Daoy (cell line): ENCODE results near the gene PRSS58. TPM values are rescaled to one million over a fixed set of nuclear protein-coding genes. Genes with fewer than 3 reads are reported as not detected.

Experiments used
- DNase-seq: peaks from one replicate; pipeline ENCODE4 v3.0.0-alpha.2; 2015; ENCODE audit warnings: low read depth
- total RNA-seq: library from RNA; depleted of rRNA; stranded (reverse); fragments of >200 nt; shearing (Covaris generic); gene quantifications from 2 replicates; pipeline ENCODE4 v1.2.3, GENCODE V29; 2014; rRNA removed

PRSS58 gene
- total RNA-seq, 1 experiment from 2014 or later = not detected

DNA sequence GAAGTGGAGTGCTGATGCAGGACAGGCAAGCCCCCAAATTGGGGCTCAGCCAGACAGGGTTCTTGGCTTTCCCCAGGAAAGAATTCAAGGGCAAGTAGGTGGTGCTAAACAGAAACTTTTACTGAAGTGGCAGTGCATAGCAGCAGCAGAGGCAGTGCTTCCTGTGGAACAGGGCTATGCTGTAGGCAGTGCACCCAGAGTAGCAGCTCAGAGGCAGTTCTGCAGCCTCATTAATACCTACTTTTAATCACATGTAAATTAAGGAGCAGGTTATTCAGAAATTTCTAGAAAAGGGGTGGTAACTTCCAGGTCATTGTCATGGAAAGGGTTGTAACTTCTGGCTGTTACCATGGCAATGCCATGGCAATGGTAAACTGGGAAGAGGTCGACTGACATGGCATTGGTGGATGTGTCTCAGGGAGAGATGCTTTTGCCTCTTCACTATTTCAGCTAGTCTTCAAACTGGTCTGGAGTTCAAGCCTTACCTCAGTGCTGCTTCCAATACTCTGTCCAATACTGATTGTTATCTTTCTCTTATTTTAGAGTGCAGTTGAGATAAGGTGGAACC is 29.2 kb downstream of the PRSS58 start:
- no peak for DNase-seq

Other genes with a start within 250 kb of the PRSS58 start
- not detected in 2 replicates for gene MGAM2, start 146.3 kb downstream of the PRSS58 start, total RNA-seq